HepG2 (cell line): ENCODE results near the gene ABCC12. TPM values are rescaled to one million over a fixed set of nuclear protein-coding genes. Genes with fewer than 3 reads are reported as not detected.

Experiments used
- ATAC-seq: fragments of 200-7000 bp; cut with Tn5 transposase; 3 replicates; pipeline ENCODE4 v1.9.1; 2020; ENCODE audit warnings: mild to moderate bottlenecking, moderate library complexity
- BruUV-seq: library from RNA; stranded (reverse); fragments of 400-500 nt; replicated peaks from 2 replicates; lab custom pipeline; 2021; lab: Mats Ljungman, UMichigan
- CTCF ChIA-PET: fragments of 300-600 bp; formaldehyde crosslinking; extraction: SDS; loops from one replicate; lab custom pipeline; 2021; ENCODE audit warnings: low total read pairs, inconsistent platforms, low intra/inter-chr PET ratio; lab: Yijun Ruan, JAX
- POLR2A ChIA-PET: fragments of 350-600 bp; sonication (Branson Sonifier 250); formaldehyde crosslinking; loops from one replicate; lab custom pipeline; 2020; ENCODE audit warnings: antibody characterized with exemption, inconsistent platforms; lab: Yijun Ruan, JAX
- DNase-seq: peaks from one replicate; pipeline ENCODE4 v3.0.0-alpha.2; 2015; ENCODE audit warnings: low spot score
- FAIRE-seq: peaks from 3 replicates; lab custom pipeline; 2011; peaks lifted over from hg19 to GRCh38; lab: Jason Lieb, UNC
- H2AFZ ChIP-seq: one replicate; pipeline ENCODE4 v1.6.1; 2011; ENCODE audit warnings: low read length, inconsistent platforms
- H3K27ac ChIP-seq: fragments of 300-600 bp; 3 replicates; pipeline ENCODE4 v1.8.0; 2011; ENCODE audit warnings: mixed run types, mild to moderate bottlenecking, mixed read lengths, low read length, inconsistent platforms; ENCODE audit not compliant: insufficient read depth; ENCODE audit errors: extremely low read length
- H3K27me3 ChIP-seq, 2 experiments: fragments of 200-600 bp in 1 of 2; 2 replicates in 1 of 2; 3 replicates in 1 of 2; pipeline versions ENCODE4 v1.6.0 to v1.8.0; 2011; ENCODE audit warnings: low read length in 2 of 2, mild to moderate bottlenecking in 2 of 2, moderate library complexity in 2 of 2, inconsistent platforms in 1 of 2; ENCODE audit not compliant: insufficient read depth in 2 of 2, control insufficient read depth in 1 of 2
- H3K36me3 ChIP-seq, 2 experiments: fragments of 200-600 bp in 1 of 2; replicated peaks in 1 of 2; 2 replicates in 1 of 2; 3 replicates in 1 of 2; pipeline versions ENCODE4 v1.5.1 to v1.8.0; 2011; ENCODE audit warnings: low read length in 2 of 2, inconsistent platforms in 1 of 2; ENCODE audit not compliant: insufficient read depth in 2 of 2, control insufficient read depth in 1 of 2
- H3K4me1 ChIP-seq: 2 replicates; pipeline ENCODE4 v1.5.1; 2012; ENCODE audit warnings: low read length, inconsistent platforms; ENCODE audit not compliant: insufficient read depth
- H3K4me2 ChIP-seq: 2 replicates; pipeline ENCODE4 v1.6.0; 2011; ENCODE audit warnings: low read depth, low read length, inconsistent platforms
- H3K4me3 ChIP-seq, 3 experiments: fragments of 200-600 bp in 1 of 3; sonication (generic), shearing (Covaris generic) in 1 of 3; replicated peaks in 1 of 3; 2 replicates each; pipeline ENCODE4 v1.5.1; 2011 to 2016; ENCODE audit warnings: low read length in 3 of 3, inconsistent platforms in 2 of 3, low read depth in 2 of 3, mild to moderate bottlenecking in 2 of 3, control low read depth in 1 of 3, mixed read lengths in 1 of 3; ENCODE audit not compliant: insufficient read depth in 1 of 3
- H3K79me2 ChIP-seq: one replicate; pipeline ENCODE4 v1.6.1; 2011; ENCODE audit warnings: low read length, inconsistent platforms; ENCODE audit not compliant: insufficient read depth
- H3K9ac ChIP-seq: 2 replicates; pipeline ENCODE4 v1.6.0; 2011; ENCODE audit warnings: mild to moderate bottlenecking, low read depth, low read length, inconsistent platforms; ENCODE audit not compliant: insufficient read depth
- H3K9me3 ChIP-seq: 2 replicates; pipeline ENCODE4 v1.5.1; 2012; ENCODE audit warnings: mild to moderate bottlenecking, low read length
- H4K20me1 ChIP-seq: 2 replicates; pipeline ENCODE4 v1.6.0; 2011; ENCODE audit warnings: inconsistent platforms, mild to moderate bottlenecking, low read length, moderate library complexity; ENCODE audit not compliant: insufficient read depth
- ARID2 ChIP-seq: sonication (generic); formaldehyde crosslinking; IDR thresholded peaks from 2 replicates; pipeline ENCODE4 v1.8.1; 2022; ENCODE audit warnings: mild to moderate bottlenecking, missing genetic modification reagents, borderline replicate concordance
- ATF6 ChIP-seq: sonication (generic); formaldehyde crosslinking; conservative IDR thresholded peaks from 2 replicates; pipeline ENCODE4 v1.4.0; 2020; ENCODE audit warnings: missing genetic modification reagents
- BATF2 ChIP-seq: sonication (generic); formaldehyde crosslinking; IDR thresholded peaks from 2 replicates; pipeline ENCODE4 v1.8.0; 2022; ENCODE audit warnings: mild to moderate bottlenecking, missing genetic modification reagents, moderate library complexity
- CC2D1A ChIP-seq: sonication (generic); formaldehyde crosslinking; IDR thresholded peaks from 2 replicates; pipeline ENCODE4 v1.8.1; 2023; ENCODE audit warnings: mild to moderate bottlenecking, missing genetic modification reagents
- CREBL2 ChIP-seq: sonication (generic); formaldehyde crosslinking; IDR thresholded peaks from 2 replicates; pipeline ENCODE4 v1.8.1; 2023; ENCODE audit warnings: missing genetic modification reagents, mild to moderate bottlenecking, borderline replicate concordance
- FIP1L1 ChIP-seq: fragments of 200-400 bp; formaldehyde crosslinking; IDR thresholded peaks from 2 replicates; pipeline ENCODE4 v1.6.1; 2018; ENCODE audit warnings: low read depth, mild to moderate bottlenecking, low read length, moderate library complexity, borderline replicate concordance; ENCODE audit not compliant: insufficient read depth
- KAT8 ChIP-seq: IDR thresholded peaks from 2 replicates; pipeline ENCODE4 v1.6.1; 2016; ENCODE audit warnings: missing genetic modification reagents, missing compliant biosample characterization
- MLXIP ChIP-seq: sonication (generic); formaldehyde crosslinking; IDR thresholded peaks from 2 replicates; pipeline ENCODE4 v1.9.0; 2021; ENCODE audit warnings: missing genetic modification reagents, borderline replicate concordance
- PLRG1 ChIP-seq: fragments of 450-650 bp; conservative IDR thresholded peaks from 2 replicates; pipeline ENCODE4 v1.6.1; 2016
- SNAPC5 ChIP-seq: sonication (generic); formaldehyde crosslinking; IDR thresholded peaks from 2 replicates; pipeline ENCODE4 v1.8.1; 2023; ENCODE audit warnings: mild to moderate bottlenecking, missing genetic modification reagents, borderline replicate concordance
- TBX3 ChIP-seq: fragments of 450-650 bp; IDR thresholded peaks from 2 replicates; pipeline ENCODE4 v1.6.1; 2017; ENCODE audit warnings: antibody characterized with exemption, mild to moderate bottlenecking, inconsistent platforms, borderline replicate concordance
- THYN1 ChIP-seq: sonication (generic); formaldehyde crosslinking; IDR thresholded peaks from 2 replicates; pipeline ENCODE4 v1.8.1; 2023; ENCODE audit warnings: low read depth, mild to moderate bottlenecking, moderate library complexity, missing genetic modification reagents, borderline replicate concordance
- ZNF383 ChIP-seq: sonication (generic); formaldehyde crosslinking; IDR thresholded peaks from 2 replicates; pipeline ENCODE4 v1.4.0; 2020; ENCODE audit warnings: missing genetic modification reagents, mild to moderate bottlenecking, borderline replicate concordance
- ZNF766 ChIP-seq: sonication (generic); formaldehyde crosslinking; IDR thresholded peaks from 2 replicates; pipeline ENCODE4 v1.5.0; 2020; ENCODE audit warnings: missing genetic modification reagents, borderline replicate concordance
- ZNF850 ChIP-seq: sonication (generic); formaldehyde crosslinking; conservative IDR thresholded peaks from 2 replicates; pipeline ENCODE4 v1.9.0; 2021; ENCODE audit warnings: mild to moderate bottlenecking, missing genetic modification reagents
- ZZZ3 ChIP-seq: sonication (generic); formaldehyde crosslinking; IDR thresholded peaks from 2 replicates; pipeline ENCODE4 v1.4.0; 2020; ENCODE audit warnings: missing genetic modification reagents, mild to moderate bottlenecking, borderline replicate concordance
- WGBS: methylation state at CpG from one replicate; pipeline ENCODE4 v1.1.6; 2017; ENCODE audit warnings: low lambda C conversion rate; 5-methylcytosine and 5-hydroxymethylcytosine counted together
- in situ Hi-C: cut with HindIII; loops from 2 replicates; pipeline ENCODE4 v1.10.0; 2017; ENCODE audit warnings: low pct_unique_long_range_greater_than_20kb; ENCODE audit not compliant: extremely low pct_ligation_motif_present
- intact Hi-C: fragments of 100-400 bp; cut with micrococcal nuclease; formaldehyde crosslinking; loops from one replicate; pipeline ENCODE4 v1.10.0; 2022; ENCODE audit not compliant: unreplicated experiment
- polyA plus RNA-seq, 8 experiments: library from polyadenylated mRNA; depleted of rRNA in 3 of 8; stranded (reverse) in 7 of 8; unstranded in 1 of 8; fragments of >200 nt; fragmentation: Illumina TruSeq in 4 of 8; extraction: Trizol in 4 of 8; gene quantifications; 2 replicates each; pipeline versions ENCODE4 v1.2.1 to v1.2.3, GENCODE V29; 2011 to 2016; ENCODE audit warnings: low read depth in 4 of 8, missing spikeins in 1 of 8, mixed read lengths in 1 of 8; ENCODE audit not compliant: insufficient read depth in 1 of 8
- total RNA-seq, 5 experiments: library from RNA; depleted of rRNA; stranded (reverse); fragments of >200 nt; fragmentation: Illumina TruSeq; extraction: Trizol; gene quantifications; 2 replicates each; pipeline ENCODE4 v1.2.3, GENCODE V29; 2016; ENCODE audit warnings: low read depth in 1 of 5

Gene ABCC12
- total and polyA plus RNA-seq, 2 of the 13 experiments (the other 11 are each of a cell fraction or from before 2014, with no cell fraction given) = not detected

- no peak for TF ChIP-seq ZZZ3 (CRISPR knock-in tag)
- no peak for TF ChIP-seq FIP1L1
- no peak for TF ChIP-seq CREBL2 (CRISPR knock-in tag)
- no peak for TF ChIP-seq BATF2
- TF ChIP-seq, all 625 proteins: peak for 0
These were observed 23.1 kb downstream of the ABCC12 start (continued) for GRCh38 chr16:48132696-48133095.

- TF ChIP-seq ZNF766 (CRISPR knock-in tag) = no peak
- TF ChIP-seq THYN1 (CRISPR knock-in tag) = no peak
- TF ChIP-seq ZNF850 = no peak
- TF ChIP-seq KAT8 (CRISPR knock-in tag) = no peak
- TF ChIP-seq CC2D1A (CRISPR knock-in tag) = no peak
- no peak for TF ChIP-seq ZNF383 (CRISPR knock-in tag)
- TF ChIP-seq ATF6 (CRISPR knock-in tag) = no peak
- TF ChIP-seq MLXIP (CRISPR knock-in tag) = no peak
- TF ChIP-seq PLRG1 = no peak
- no peak for TF ChIP-seq TBX3
- no peak for TF ChIP-seq SNAPC5 (CRISPR knock-in tag)
- TF ChIP-seq ARID2 (CRISPR knock-in tag) = no peak
- Histone ChIP-seq H3K9me3 (no peaks in the 10 kb centered on the region), H2AFZ (no peak overlapping the region), H3K4me2 (no peak overlapping the region), H3K79me2 (no peaks in the 10 kb centered on the region), H3K9ac (no peak overlapping the region), H4K20me1 (no peaks in the 10 kb centered on the region), H3K27me3 (no peaks in the 10 kb centered on the region; a peak in 1 of 5 replicates), H3K4me1 (peaks cover 8% of the 10 kb centered on the region; the same call in 1 of the 2 replicates), H3K36me3 (no peaks in the 10 kb centered on the region), H3K4me3 (no peak overlapping the region), H3K27ac (no peak overlapping the region)
- no peak for ATAC-seq
- in situ Hi-C loops (no loop called here), intact Hi-C loops (no loop called here)
- POLR2A ChIA-PET = no interaction called here
- WGBS = 39% methylated on average over 6 of the region's 6 CpGs
- BruUV-seq = no TSS peak
- DNase-seq = no peak
- CTCF ChIA-PET = no interaction called here
- FAIRE-seq = no peak
These were observed 24.4 kb downstream of the ABCC12 start for GRCh38 chr16:48131201-48131935.
